A549 (cell line): ENCODE data around the gene LGALS1. TPM values are rescaled to one million over a fixed set of nuclear protein-coding genes. Genes with fewer than 3 reads are reported as not detected.
A peak's percentile ranks its signal among the peaks of the same experiment; 100 is the strongest.

Source experiments
- ATAC-seq, 2 experiments: fragments of 200-7000 bp in 1 of 2; fragments of >200 bp in 1 of 2; cut with Nextera tagmentation in 1 of 2; cut with Tn5 transposase in 1 of 2; 3 replicates each; pipeline versions ENCODE4 v1.8.0 to v1.9.1; 2018 to 2020; ENCODE audit warnings: mild to moderate bottlenecking in 1 of 2, moderate library complexity in 1 of 2
- CTCF ChIA-PET: fragments of 300-600 bp; sonication (Branson Sonifier 250); formaldehyde crosslinking; extraction: SDS; loops from one replicate; lab custom pipeline; 2021; ENCODE audit warnings: antibody characterized with exemption, inconsistent platforms; lab: Yijun Ruan, JAX
- POLR2A ChIA-PET: fragments of 350-600 bp; formaldehyde crosslinking; extraction: SDS; loops from one replicate; lab custom pipeline; 2021; ENCODE audit warnings: antibody characterized with exemption, inconsistent platforms; lab: Yijun Ruan, JAX
- DNase-seq, 2 experiments: peaks; one replicate each; pipeline versions ENCODE4 v3.0.0 to v3.0.0-alpha.2; 2011 to 2016; ENCODE audit warnings: low read depth in 1 of 2, low spot score in 1 of 2
- FAIRE-seq: peaks from 2 replicates; lab custom pipeline; 2011; peaks lifted over from hg19 to GRCh38; lab: Jason Lieb, UNC
- H3K27ac ChIP-seq, 2 experiments: fragments of >200 bp; sonication (Bioruptor Twin); formaldehyde crosslinking; 3 replicates each; pipeline ENCODE4 v1.5.1; 2016 to 2017
- H3K4me1 ChIP-seq: fragments of >200 bp; sonication (Bioruptor Twin); formaldehyde crosslinking; 3 replicates; pipeline ENCODE4 v1.6.1; 2016
- H3K4me2 ChIP-seq: fragments of >200 bp; sonication (Bioruptor Twin); formaldehyde crosslinking; 3 replicates; pipeline ENCODE4 v1.6.1; 2016
- H3K4me3 ChIP-seq: fragments of >200 bp; sonication (Bioruptor Twin); formaldehyde crosslinking; 3 replicates; pipeline ENCODE4 v1.5.1; 2016
- H3K9me3 ChIP-seq: fragments of >200 bp; sonication (Bioruptor Twin); formaldehyde crosslinking; 3 replicates; pipeline ENCODE4 v1.6.1; 2016
- CEBPB ChIP-seq, 2 experiments: fragments of >200 bp in 1 of 2; sonication (Bioruptor Twin) in 1 of 2; formaldehyde crosslinking in 1 of 2; IDR thresholded peaks; 2 replicates each; pipeline ENCODE4 v1.6.1; 2012 to 2016
- HOXA7 ChIP-seq: fragments of 250-450 bp; sonication (Bioruptor Pico); IDR thresholded peaks from 2 replicates; pipeline ENCODE4 v1.5.0; 2020; ENCODE audit warnings: mild to moderate bottlenecking, moderate library complexity
- HOXB13 ChIP-seq: fragments of 250-450 bp; sonication (Bioruptor Pico); IDR thresholded peaks from 2 replicates; pipeline ENCODE4 v1.5.0; 2020; ENCODE audit warnings: low read depth, mild to moderate bottlenecking, moderate library complexity
- HOXB5 ChIP-seq: fragments of 250-450 bp; sonication (Bioruptor Pico); IDR thresholded peaks from 2 replicates; pipeline ENCODE4 v1.5.0; 2020; ENCODE audit warnings: mild to moderate bottlenecking, moderate library complexity
- JUNB ChIP-seq: fragments of >200 bp; sonication (Bioruptor Twin); formaldehyde crosslinking; IDR thresholded peaks from 2 replicates; pipeline ENCODE4 v1.6.1; 2016
- KDM5A ChIP-seq: fragments of 200-600 bp; sonication (generic); IDR thresholded peaks from 2 replicates; pipeline ENCODE4 v1.6.1; 2016; ENCODE audit warnings: antibody characterized with exemption, mild to moderate bottlenecking
- RFX5 ChIP-seq: fragments of 450-650 bp; IDR thresholded peaks from 2 replicates; pipeline ENCODE4 v1.7.1; 2014; ENCODE audit warnings: antibody characterized with exemption, mild to moderate bottlenecking, moderate library complexity
- RNF2 ChIP-seq: fragments of 200-600 bp; sonication (generic); IDR thresholded peaks from 2 replicates; pipeline ENCODE4 v1.6.1; 2016; ENCODE audit warnings: low read depth, mild to moderate bottlenecking, antibody characterized with exemption, moderate library complexity, borderline replicate concordance
- WGBS: methylation state at CpG from one replicate; pipeline ENCODE4 v1.1.6; 2017; ENCODE audit errors: missing lambda C conversion rate; 5-methylcytosine and 5-hydroxymethylcytosine counted together
- polyA plus RNA-seq, 4 experiments: library from polyadenylated mRNA; depleted of rRNA in 3 of 4; stranded (reverse); fragments of >200 nt; fragmentation: RNase III in 1 of 4; extraction: RNeasy Plus Mini Kit Qiagen cat#74134 plus additional on column Dnase treatment in 1 of 4; gene quantifications; 2 replicates in 3 of 4; 3 replicates in 1 of 4; pipeline ENCODE4 v1.2.3, GENCODE V29; 2011 to 2017
- TF ChIP-seq, protein P1 (sequence below): IDR thresholded peaks from 2 replicates; pipeline ENCODE4 v1.6.1; 2012
- TF ChIP-seq, protein P2 (sequence below): fragments of 250-450 bp; sonication (Bioruptor Pico); IDR thresholded peaks from 2 replicates; pipeline ENCODE4 v1.5.0; 2020; ENCODE audit warnings: low read depth, mild to moderate bottlenecking, moderate library complexity
- TF ChIP-seq, protein P3 (sequence below): fragments of 200-600 bp; sonication (generic); IDR thresholded peaks from 2 replicates; pipeline ENCODE4 v1.6.1; 2016; ENCODE audit warnings: antibody characterized with exemption, mild to moderate bottlenecking, moderate library complexity
- TF ChIP-seq, protein P4 (sequence below): fragments of 450-650 bp; IDR thresholded peaks from 2 replicates; pipeline ENCODE4 v1.6.1; 2014; ENCODE audit warnings: antibody characterized with exemption

The LGALS1 gene
- polyA plus RNA-seq, 2 of the 4 experiments (the other 2 are of a cell fraction): 584 to 1,477 TPM

DNA sequence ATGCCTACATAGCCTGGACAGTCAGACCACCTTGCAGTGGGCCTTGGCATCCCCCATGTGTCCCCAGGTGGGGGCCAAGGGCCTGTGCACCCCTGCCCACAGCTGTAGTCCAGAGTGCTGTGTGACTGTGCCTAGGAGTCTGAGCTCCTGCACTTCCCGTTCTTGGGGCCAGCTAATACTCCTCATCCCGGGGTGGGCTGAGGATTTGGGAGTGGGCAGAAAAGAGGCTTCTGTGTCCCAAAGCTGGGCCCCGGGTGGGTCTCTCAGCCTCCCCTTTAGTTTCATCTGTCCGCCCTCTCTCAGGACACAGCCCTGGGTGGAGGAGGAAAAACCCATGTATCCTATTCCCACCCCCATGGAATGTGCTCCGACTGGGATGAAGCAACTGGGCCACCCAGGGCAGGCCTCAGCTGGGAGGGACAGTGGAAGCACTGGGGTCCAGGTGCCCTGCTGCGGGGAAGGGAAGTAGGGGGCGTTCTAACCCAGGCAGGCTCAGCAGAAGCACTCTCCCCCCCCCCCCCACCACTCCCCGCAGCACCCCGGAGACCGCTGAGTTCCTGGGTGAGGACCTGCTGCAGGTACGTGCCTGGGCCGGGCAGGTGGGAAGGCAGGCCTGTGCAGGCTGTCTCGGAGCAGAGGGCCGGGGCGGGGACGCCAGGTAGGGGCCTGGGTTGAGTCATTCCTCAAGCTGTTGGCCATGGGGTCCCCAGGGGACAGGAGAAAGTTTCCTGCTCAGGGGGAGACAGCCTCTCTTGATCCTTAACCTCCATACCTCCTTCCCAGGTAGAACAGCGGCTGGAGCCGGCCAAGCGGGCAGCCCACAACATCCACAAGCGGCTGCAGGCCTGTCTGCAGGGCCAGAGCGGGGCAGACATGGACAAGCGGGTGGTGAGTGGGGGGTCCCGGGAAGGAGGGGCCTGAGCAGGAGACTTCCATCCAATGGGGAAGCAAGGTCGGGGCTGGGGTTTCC, 34.6 kb upstream of the LGALS1 start:
- ChIA-PET POLR2A (no interaction called here), CTCF (interaction anchor here (0.6 to 7.1 kb wide), 8 partner anchors 11 to 177 kb away, joined by 3 to 152 read pairs (median 56); partner anchors contain the start of genes LGALS1, NOL12 and PDXP)
- Histone ChIP-seq H3K9me3 (no peaks in the 10 kb centered on the region), H3K27ac (peak overlapping the region in 1 of 2 experiments; percentile 93; a peak in 3 of 6 replicates), H3K4me3 (no peak overlapping the region), H3K4me1 (peaks cover 10% of the 10 kb centered on the region; the same call in 2 of the 3 replicates), H3K4me2 (peak overlapping the region; percentile 82)
- DNase-seq: no peak
- ATAC-seq: no peak
- FAIRE-seq: no peak
- WGBS: 77% methylated on average over 14 of the region's 24 CpGs
- TF ChIP-seq KDM5A: no peak

DNA sequence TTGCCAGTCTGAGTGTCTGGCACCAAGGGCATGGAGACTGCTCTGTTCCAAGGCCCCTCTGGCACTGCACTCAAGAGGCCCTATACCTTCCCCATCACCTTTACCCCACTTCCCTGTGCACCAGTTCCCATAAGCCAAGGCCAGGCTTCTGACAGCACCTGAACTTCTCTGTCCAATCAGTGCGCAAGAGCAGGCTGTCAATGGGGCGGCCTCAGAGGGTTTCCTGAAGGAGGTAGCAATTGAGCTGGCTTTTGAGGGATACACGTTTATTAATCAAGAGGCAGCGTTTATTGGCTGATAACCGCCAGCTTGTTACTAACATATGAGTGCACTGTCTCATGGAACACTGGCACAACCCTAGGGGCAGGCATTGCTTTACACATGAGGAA, 33.9 kb upstream of the LGALS1 start:
- ChIA-PET CTCF (interaction anchor here (0.9 to 7.1 kb wide), 12 partner anchors 11 to 300 kb away, joined by 3 to 152 read pairs (median 18); partner anchors contain the start of genes LGALS1, NOL12 and PDXP), POLR2A (no interaction called here)
- 94% methylated on average over 2 of the region's 5 CpGs for WGBS
- FAIRE-seq (no peak), ATAC-seq (no peak)
- no peak overlapping the region for H3K27ac ChIP-seq
- H3K9me3 ChIP-seq: no peaks in the 10 kb centered on the region
- peaks cover 10% of the 10 kb centered on the region; the same call in 2 of the 3 replicates for H3K4me1 ChIP-seq
- H3K4me2 ChIP-seq: no peak overlapping the region
- H3K4me3 ChIP-seq: no peak overlapping the region
- TF ChIP-seq HOXB13 (CRISPR knock-in tag) (no peak), CEBPB (IDR thresholded peaks at IDR 0.05) (no peak), RNF2 (no peak), HOXB5 (no peak), RFX5 (no peak), JUNB (no peak), HOXA7 (CRISPR knock-in tag) (no peak)
- TF ChIP-seq, protein P1, sequence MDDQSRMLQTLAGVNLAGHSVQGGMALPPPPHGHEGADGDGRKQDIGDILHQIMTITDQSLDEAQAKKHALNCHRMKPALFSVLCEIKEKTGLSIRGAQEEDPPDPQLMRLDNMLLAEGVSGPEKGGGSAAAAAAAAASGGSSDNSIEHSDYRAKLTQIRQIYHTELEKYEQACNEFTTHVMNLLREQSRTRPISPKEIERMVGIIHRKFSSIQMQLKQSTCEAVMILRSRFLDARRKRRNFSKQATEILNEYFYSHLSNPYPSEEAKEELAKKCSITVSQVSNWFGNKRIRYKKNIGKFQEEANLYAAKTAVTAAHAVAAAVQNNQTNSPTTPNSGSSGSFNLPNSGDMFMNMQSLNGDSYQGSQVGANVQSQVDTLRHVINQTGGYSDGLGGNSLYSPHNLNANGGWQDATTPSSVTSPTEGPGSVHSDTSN: no peak
- TF ChIP-seq, protein P2, sequence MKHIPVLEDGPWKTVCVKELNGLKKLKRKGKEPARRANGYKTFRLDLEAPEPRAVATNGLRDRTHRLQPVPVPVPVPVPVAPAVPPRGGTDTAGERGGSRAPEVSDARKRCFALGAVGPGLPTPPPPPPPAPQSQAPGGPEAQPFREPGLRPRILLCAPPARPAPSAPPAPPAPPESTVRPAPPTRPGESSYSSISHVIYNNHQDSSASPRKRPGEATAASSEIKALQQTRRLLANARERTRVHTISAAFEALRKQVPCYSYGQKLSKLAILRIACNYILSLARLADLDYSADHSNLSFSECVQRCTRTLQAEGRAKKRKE: no peak
- TF ChIP-seq, protein P3, sequence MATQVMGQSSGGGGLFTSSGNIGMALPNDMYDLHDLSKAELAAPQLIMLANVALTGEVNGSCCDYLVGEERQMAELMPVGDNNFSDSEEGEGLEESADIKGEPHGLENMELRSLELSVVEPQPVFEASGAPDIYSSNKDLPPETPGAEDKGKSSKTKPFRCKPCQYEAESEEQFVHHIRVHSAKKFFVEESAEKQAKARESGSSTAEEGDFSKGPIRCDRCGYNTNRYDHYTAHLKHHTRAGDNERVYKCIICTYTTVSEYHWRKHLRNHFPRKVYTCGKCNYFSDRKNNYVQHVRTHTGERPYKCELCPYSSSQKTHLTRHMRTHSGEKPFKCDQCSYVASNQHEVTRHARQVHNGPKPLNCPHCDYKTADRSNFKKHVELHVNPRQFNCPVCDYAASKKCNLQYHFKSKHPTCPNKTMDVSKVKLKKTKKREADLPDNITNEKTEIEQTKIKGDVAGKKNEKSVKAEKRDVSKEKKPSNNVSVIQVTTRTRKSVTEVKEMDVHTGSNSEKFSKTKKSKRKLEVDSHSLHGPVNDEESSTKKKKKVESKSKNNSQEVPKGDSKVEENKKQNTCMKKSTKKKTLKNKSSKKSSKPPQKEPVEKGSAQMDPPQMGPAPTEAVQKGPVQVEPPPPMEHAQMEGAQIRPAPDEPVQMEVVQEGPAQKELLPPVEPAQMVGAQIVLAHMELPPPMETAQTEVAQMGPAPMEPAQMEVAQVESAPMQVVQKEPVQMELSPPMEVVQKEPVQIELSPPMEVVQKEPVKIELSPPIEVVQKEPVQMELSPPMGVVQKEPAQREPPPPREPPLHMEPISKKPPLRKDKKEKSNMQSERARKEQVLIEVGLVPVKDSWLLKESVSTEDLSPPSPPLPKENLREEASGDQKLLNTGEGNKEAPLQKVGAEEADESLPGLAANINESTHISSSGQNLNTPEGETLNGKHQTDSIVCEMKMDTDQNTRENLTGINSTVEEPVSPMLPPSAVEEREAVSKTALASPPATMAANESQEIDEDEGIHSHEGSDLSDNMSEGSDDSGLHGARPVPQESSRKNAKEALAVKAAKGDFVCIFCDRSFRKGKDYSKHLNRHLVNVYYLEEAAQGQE: no peak
- TF ChIP-seq, protein P4, sequence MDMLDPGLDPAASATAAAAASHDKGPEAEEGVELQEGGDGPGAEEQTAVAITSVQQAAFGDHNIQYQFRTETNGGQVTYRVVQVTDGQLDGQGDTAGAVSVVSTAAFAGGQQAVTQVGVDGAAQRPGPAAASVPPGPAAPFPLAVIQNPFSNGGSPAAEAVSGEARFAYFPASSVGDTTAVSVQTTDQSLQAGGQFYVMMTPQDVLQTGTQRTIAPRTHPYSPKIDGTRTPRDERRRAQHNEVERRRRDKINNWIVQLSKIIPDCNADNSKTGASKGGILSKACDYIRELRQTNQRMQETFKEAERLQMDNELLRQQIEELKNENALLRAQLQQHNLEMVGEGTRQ: no peak
- TF ChIP-seq, all 56 proteins: peak for 0
- no peak for DNase-seq
